Caki2 (cell line): Measurements from ENCODE around the gene RIMBP3B. TPM values are rescaled to one million over a fixed set of nuclear protein-coding genes. Genes with fewer than 3 reads are reported as not detected.
"Not testable (repeated sequence)": the region's sequence is repeated elsewhere in the genome, so short reads cannot be mapped to it uniquely, and the experiment has no call there.

Experiments used
- DNase-seq: peaks from one replicate; pipeline ENCODE4 v3.0.0-alpha.2; 2015; ENCODE audit warnings: low read depth
- in situ Hi-C: cut with HindIII; loops from 2 replicates; pipeline ENCODE4 v1.10.0; 2016; ENCODE audit warnings: low sequenced_read_pairs, low pct_unique_long_range_greater_than_20kb, mixed read lengths
- total RNA-seq: library from RNA; depleted of rRNA; stranded (reverse); fragments of >200 nt; shearing (Covaris generic); gene quantifications from 2 replicates; pipeline ENCODE4 v1.2.3, GENCODE V29; 2014; ENCODE audit warnings: low replicate concordance; rRNA removed

The RIMBP3B gene
- total RNA-seq, 1 experiment from 2014 or later = 2.1 TPM

DNA sequence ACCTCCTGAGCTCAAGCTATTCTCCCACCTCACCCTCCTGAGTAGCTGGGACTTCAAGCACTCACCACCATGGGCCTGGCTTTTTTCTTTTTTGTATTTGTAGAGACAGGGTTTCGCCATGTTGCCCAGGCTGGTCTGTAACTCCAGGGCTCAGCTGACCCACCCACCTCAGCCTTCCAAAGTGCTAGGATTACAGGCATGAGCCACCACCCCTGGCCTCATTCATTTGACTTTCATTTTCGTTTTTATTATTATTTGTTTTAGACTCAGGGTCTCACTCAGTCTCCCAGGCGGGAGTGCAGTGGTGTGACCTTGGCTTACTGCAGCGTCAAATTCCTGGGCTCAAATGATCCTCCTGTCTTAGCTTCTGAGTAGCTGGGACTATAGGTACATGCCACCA lies 24.2 kb downstream of the RIMBP3B start:
- in situ Hi-C loops, DNase-seq: not testable (repeated sequence)

- DNase-seq, in situ Hi-C loops: not testable (repeated sequence)
Observed at GRCh38 chr22:21416375-21416774, 32.8 kb downstream of the RIMBP3B start.

DNA sequence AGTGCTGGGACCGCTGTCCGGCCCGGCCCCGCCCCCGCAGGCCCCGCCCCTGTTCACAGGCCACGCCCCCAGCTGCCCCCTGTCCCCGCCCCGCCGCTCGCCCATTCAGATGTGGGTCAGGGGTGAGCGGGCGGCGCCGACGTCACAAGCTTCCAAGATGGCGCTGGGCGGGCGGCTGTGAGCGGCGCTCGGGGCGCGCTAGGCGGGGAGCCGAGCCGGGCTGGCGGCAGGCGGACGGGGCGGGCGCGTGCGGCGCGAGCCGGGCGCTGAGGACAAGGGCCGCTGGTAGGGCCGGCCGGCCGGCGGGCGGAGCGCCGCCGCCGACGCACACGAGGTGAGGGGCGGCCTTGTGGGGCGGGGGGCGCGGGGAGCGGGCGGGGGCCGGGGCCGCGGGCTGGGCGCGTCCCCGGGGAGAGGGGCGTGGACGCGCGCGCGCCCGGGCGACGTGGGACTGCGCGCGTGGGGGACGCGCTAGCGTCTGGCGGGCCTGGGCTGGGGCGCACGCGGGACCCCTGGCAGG lies 33.7 kb downstream of the RIMBP3B start, which contains the start of gene HIC2:
HIC2 (plus strand) TSS at position 145 of the 520 bp plus-strand sequence. CDS start 25,461 bp downstream, outside the sequence.
- DNase-seq, in situ Hi-C loops: not testable (repeated sequence)

DNA sequence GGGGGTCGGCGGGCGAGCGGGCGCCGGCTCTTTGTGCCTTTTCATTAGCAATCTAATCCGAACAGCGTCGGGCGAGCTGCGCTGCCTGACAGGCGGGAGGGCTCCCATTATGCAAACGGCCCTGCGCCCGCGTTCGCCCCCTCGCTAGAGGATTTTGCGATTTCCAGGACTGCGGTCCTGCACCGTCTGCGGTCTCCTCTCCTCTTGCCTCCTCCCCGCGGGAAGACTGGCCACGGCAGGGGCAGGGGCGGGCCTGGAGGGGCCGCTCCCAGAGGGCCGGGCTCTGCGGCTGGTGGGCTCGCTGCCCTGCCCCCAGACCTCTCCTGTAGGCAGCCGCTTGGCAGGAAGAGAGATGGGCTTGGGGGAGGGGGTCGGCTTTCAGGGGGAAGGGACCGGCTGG lies 34.3 kb downstream of the RIMBP3B start:
- DNase-seq, in situ Hi-C loops: not testable (repeated sequence)

GRCh38 chr22:21418974-21419638 lies 35.6 kb downstream of the RIMBP3B start:
- in situ Hi-C loops, DNase-seq: not testable (repeated sequence)

- in situ Hi-C loops = not testable (repeated sequence)
Observed at GRCh38 chr22:21420180-21420763, 36.7 kb downstream of the RIMBP3B start.

DNA sequence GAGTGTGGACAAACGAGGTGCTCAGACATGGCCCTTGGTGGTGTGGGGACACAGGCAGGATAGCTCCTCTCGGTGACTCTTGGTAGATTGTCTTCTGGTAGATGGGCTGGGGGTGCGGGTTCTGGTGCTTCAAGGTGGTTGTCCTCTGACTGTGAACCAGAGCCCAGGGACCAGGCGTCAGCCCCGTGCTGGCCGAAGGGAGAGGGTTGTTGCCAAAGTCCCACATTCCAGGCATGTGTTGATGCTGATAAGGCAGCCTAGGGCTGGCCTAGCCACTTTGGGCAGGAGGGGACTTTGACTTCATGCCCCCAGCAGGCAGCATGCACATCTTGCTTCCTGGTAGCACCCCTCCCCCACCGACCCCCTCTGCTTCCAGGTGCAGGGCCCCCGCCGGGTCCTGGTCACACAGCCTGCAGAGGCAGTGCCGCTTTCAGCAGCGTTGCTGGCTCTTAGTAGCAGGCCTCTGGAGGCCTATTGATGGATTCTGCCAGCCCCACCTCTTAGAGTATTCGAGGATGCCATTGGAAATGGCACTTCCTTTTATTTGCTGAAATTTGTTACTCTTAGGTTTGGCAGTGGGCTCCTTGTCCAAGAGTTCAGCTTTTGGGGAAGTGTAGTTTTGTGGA lies 40.6 kb downstream of the RIMBP3B start:
- in situ Hi-C loops, DNase-seq: not testable (repeated sequence)

More at GRCh38 chr22:21420180-21420763, 36.7 kb downstream of the RIMBP3B start:
- not testable (repeated sequence) for DNase-seq

DNA sequence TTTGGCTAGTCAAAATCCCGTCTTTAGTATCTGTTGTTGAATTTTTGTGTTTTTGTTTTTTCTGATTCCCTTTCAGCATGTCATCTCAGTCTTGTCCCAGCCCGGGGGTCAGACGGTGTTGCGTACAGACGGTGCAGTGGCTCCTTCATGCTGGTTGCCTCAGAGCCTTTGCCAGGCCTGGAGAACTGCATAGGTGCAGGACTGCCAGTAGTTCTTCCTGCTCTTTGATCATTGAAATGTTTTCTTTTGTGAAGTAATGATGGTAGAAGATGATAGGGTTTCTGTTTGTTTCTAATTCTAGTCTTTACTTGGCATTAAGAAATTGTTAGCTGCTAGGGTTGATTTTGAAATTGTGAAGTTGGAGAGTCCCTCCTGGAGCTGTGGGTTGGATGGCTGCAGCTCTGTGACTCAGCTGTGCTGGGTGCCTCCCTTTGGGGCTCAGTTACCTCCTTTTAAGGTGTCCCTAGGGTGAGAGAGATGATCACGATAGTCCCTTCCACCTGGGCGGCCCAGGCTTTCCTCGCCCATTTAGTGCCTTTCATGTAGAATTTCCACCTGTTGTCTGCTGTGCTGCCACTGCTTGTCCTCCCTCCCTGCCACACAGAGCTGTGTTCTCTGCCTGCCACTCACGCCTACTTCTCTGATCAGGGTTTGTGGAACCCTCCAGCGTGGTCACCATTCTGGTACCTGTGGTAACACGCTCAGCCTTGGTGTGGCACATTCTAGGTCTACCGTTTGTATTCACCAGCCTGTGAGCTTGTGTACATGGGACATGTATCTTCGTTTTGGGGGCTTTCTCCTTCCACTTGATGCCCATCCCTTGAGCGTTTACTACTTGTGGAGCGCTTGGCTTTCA lies 51.1 kb downstream of the RIMBP3B start:
- DNase-seq, in situ Hi-C loops: not testable (repeated sequence)

DNA sequence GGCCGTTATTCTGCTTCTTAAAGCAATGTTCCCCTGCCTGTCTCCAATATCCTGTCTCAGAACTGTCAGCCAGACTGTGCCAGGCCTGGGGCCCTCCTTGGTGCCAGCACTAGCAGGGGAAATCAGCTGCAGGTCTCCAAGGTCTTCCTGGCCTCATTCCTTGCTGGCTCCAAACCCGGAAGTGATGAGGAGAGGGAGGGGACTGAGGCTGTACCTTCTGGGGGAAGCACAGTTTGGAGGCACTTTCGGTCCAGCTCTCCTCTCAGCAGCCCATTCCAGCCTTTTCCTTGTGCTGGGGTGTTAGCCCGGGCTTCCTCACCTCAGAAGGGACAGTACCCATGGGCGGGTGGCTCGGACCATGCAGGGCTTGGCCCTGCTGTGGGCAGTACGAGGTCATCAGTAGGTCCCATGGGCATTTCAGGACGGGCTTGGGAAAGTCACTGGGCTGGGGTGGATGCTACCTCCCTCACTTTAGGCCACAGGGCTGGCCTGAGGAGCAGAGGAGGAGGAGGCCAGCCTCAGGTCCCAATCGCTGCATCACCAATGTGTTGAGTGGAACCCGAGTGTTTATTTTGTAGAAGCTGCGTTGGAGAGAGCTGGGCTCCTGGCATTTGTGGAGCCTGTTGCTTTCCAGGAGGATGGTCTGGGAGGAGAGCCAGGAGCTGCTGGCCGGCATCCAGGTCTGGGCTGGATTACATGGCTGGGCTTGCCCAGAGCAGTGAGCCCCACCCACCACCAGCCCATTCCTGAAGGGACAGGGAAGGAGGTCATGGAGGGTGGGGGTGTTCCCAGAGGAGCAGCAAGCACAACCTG lies 52.7 kb downstream of the RIMBP3B start:
- DNase-seq, in situ Hi-C loops: not testable (repeated sequence)

- in situ Hi-C loops, DNase-seq: not testable (repeated sequence)
Observed at GRCh38 chr22:21438013-21438412, 54.5 kb downstream of the RIMBP3B start.

Other genes with a start within 250 kb of the RIMBP3B start
- gene HIC2, start 33.6 kb downstream of the RIMBP3B start, total RNA-seq = 4.3 and 4.8 TPM in 2 replicates
- gene TMEM191C, start 83.6 kb downstream of the RIMBP3B start, total RNA-seq = 0.30 TPM in 1 of 2 replicates, not detected in the other
- gene RIMBP3C, start 167.7 kb downstream of the RIMBP3B start, total RNA-seq = 0.20 and 3.6 TPM in 2 replicates
- gene UBE2L3, start 184.0 kb downstream of the RIMBP3B start, total RNA-seq = 32.6 and 46.2 TPM in 2 replicates
- gene YDJC, start 246.3 kb downstream of the RIMBP3B start, total RNA-seq = 158 and 165 TPM in 2 replicates
- 0.07 TPM in 1 of 2 replicates, not detected in the other for gene CCDC116, start 249.0 kb downstream of the RIMBP3B start, total RNA-seq